ENCODE data around the gene RNF17. TPM values are rescaled to one million over a fixed set of nuclear protein-coding genes. Genes with fewer than 3 reads are reported as not detected.

The RNF17 gene
- polyA plus RNA-seq, 1 experiment: not detected

DNA sequence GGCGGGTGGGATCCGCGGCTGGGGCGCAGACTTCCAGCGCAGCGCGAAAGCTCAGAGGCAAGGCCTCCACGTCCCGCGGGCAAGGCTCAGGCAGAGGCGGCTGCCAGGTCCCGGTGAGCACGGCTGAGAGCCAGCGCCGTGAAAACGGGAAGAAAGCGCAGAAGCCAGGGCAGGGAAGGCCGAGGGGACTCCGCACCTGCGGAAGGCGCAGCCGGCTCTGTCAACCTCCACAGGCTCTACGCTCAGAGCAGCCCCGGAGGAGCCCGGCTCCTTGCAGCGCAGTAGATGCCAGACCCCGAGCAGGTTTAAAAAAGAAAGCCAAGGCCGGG, 131.0 kb downstream of the RNF17 start:
- TF ChIP-seq, protein P1, sequence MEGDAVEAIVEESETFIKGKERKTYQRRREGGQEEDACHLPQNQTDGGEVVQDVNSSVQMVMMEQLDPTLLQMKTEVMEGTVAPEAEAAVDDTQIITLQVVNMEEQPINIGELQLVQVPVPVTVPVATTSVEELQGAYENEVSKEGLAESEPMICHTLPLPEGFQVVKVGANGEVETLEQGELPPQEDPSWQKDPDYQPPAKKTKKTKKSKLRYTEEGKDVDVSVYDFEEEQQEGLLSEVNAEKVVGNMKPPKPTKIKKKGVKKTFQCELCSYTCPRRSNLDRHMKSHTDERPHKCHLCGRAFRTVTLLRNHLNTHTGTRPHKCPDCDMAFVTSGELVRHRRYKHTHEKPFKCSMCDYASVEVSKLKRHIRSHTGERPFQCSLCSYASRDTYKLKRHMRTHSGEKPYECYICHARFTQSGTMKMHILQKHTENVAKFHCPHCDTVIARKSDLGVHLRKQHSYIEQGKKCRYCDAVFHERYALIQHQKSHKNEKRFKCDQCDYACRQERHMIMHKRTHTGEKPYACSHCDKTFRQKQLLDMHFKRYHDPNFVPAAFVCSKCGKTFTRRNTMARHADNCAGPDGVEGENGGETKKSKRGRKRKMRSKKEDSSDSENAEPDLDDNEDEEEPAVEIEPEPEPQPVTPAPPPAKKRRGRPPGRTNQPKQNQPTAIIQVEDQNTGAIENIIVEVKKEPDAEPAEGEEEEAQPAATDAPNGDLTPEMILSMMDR (IDR thresholded peaks at IDR 0.05; ENCODE audit: insufficient read depth, low read depth, low read length): no peak
- Histone ChIP-seq H3K4me3 (ENCODE audit: low read depth, low read length) (no peak overlapping the region), H3K36me3 (ENCODE audit: control insufficient read depth, insufficient read depth, low read length) (peaks cover 8% of the 10 kb centered on the region), H3K27me3 (ENCODE audit: control insufficient read depth, insufficient read depth, low read length) (no peaks in the 10 kb centered on the region)
- DNase-seq (ENCODE audit: low read depth): no peak
- CTCF ChIA-PET: no interaction called here
- POLR2A ChIA-PET: no interaction called here

DNA sequence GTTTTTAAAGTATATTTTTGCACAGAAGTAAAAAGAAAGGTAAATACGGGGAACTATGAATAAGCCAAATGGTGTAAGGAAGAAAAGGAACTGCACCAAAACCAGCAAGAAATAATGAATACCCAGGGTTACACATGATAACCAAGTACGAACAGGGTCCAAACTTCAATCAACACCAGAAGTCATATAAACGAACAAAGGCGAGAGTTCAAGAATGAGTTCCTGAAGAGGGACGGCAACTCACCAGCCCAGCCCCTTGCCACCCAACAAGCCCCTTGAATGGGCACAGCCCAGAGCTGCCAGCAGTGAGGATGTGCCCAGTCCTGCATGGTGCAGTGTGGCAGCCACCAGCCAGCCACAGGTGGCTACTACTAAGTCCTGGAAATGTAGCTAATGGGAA, 132.1 kb downstream of the RNF17 start:
- ChIA-PET CTCF (interaction anchor here (1.0 kb wide), 1 partner anchor 18 kb away, joined by 3 read pairs; no protein-coding TSS in a partner anchor), POLR2A (no interaction called here)
- Histone ChIP-seq H3K36me3 (ENCODE audit: control insufficient read depth, insufficient read depth, low read length) (peaks cover 8% of the 10 kb centered on the region), H3K4me3 (ENCODE audit: low read depth, low read length) (no peak overlapping the region), H3K27me3 (ENCODE audit: control insufficient read depth, insufficient read depth, low read length) (no peaks in the 10 kb centered on the region)
- TF ChIP-seq, protein P1 (IDR thresholded peaks at IDR 0.05; ENCODE audit: insufficient read depth, low read depth, low read length): no peak
- DNase-seq (ENCODE audit: low read depth): no peak

DNA sequence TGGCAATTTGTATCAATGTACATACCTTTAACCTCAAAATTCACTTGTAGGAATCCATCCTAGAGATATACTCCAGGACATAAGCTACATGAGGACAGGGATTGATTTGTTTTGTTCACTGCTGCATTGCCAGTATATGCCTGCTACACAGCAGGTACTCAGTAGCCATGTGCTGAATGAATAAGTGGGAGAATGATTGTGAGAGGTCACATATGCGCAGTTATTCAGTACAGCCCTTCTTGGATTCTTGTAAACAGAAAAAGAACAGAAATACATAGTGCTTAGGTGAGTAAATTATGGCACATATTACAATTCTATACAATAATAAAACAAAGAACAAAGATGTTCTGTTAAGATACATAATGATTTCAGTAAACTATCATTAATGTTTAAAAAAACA, 133.3 kb downstream of the RNF17 start:
- DNase-seq (ENCODE audit: low read depth): no peak
- H3K4me3 ChIP-seq (ENCODE audit: low read depth, low read length): no peak overlapping the region
- peaks cover 4% of the 10 kb centered on the region; the same call in 1 of the 2 replicates for H3K36me3 ChIP-seq (ENCODE audit: control insufficient read depth, insufficient read depth, low read length)
- H3K27me3 ChIP-seq (ENCODE audit: control insufficient read depth, insufficient read depth, low read length): no peaks in the 10 kb centered on the region
- TF ChIP-seq, protein P1 (IDR thresholded peaks at IDR 0.05; ENCODE audit: insufficient read depth, low read depth, low read length): no peak
- POLR2A ChIA-PET: no interaction called here
- CTCF ChIA-PET: interaction anchor here (1.0 kb wide), 1 partner anchor 19 kb away, joined by 3 read pairs; no protein-coding TSS in a partner anchor

DNA sequence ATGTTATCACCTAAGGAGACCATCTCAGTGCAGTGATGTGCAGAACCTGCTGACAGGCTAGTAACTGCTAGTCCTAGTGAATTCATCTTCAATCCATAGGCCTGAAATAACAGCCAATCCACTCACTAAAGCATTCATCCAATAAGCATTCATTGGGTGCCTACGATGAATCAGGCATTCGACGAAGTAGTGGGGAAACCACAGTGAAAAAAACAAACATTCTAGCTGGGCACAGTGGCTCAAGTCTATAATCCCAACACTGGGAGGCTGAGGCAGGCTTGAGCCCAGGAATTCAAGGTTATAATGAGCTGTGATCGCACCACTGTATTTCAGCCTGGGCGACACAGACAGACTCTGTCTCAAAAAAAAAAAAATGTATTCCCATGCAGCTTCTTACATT, 135.6 kb downstream of the RNF17 start:
- H3K27me3 ChIP-seq (ENCODE audit: control insufficient read depth, insufficient read depth, low read length): no peaks in the 10 kb centered on the region
- no peak for DNase-seq (ENCODE audit: low read depth)
- ChIA-PET CTCF (interaction anchor here (0.6 to 1.1 kb wide), 2 partner anchors 67 to 68 kb away, joined by 3 read pairs; no protein-coding TSS in a partner anchor), POLR2A (no interaction called here)
- TF ChIP-seq, protein P1 (IDR thresholded peaks at IDR 0.05; ENCODE audit: insufficient read depth, low read depth, low read length): no peak
- H3K4me3 ChIP-seq (ENCODE audit: low read depth, low read length): no peak overlapping the region
- H3K36me3 ChIP-seq (ENCODE audit: control insufficient read depth, insufficient read depth, low read length): peaks cover 3% of the 10 kb centered on the region; the same call in 1 of the 2 replicates

DNA sequence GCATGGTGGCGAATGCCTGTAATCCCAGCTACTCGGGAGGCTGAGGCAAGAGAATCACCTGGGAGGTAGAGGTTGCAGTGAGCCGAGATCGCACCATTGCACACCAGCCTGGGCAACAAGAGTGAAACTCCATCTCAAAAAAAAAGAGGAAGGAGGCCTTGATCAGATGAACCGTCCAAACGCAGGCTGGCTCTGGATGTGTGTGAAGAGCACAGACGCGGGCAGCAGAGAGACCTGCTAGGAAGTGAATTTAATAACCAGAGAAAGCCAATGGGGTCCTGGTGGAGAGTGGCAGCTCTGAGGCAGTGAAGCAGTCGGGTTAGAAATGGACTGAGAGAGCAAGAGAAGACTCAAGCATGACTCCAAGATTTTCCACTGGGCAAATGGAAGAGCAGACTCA, 136.5 kb downstream of the RNF17 start:
- POLR2A ChIA-PET: no interaction called here
- no peak for DNase-seq (ENCODE audit: low read depth)
- CTCF ChIA-PET: no interaction called here

More for the DNA sequence above, 136.5 kb downstream of the RNF17 start:
- no peak overlapping the region for H3K4me3 ChIP-seq (ENCODE audit: low read depth, low read length)
- H3K27me3 ChIP-seq (ENCODE audit: control insufficient read depth, insufficient read depth, low read length): no peaks in the 10 kb centered on the region
- TF ChIP-seq, protein P1 (IDR thresholded peaks at IDR 0.05; ENCODE audit: insufficient read depth, low read depth, low read length): no peak
- peaks cover 3% of the 10 kb centered on the region; the same call in 1 of the 2 replicates for H3K36me3 ChIP-seq (ENCODE audit: control insufficient read depth, insufficient read depth, low read length)
